Motor neuron (in vitro differentiated cells): ENCODE results near the gene GPR137. TPM values are rescaled to one million over a fixed set of nuclear protein-coding genes. Genes with fewer than 3 reads are reported as not detected.

Experiments
- ATAC-seq, 8 experiments: fragments of 200-7000 bp; cut with Tn5 transposase; replicated peaks in 6 of 8; 2 replicates each; pipeline ENCODE4 v1.8.0; 2021; ENCODE audit warnings: mild to moderate bottlenecking in 8 of 8, moderate library complexity in 8 of 8
- H3K27ac ChIP-seq, 2 donors: fragments of 250-450 bp; sonication (Bioruptor Pico); 2 replicates each; pipeline ENCODE4 v1.9.0; 2021; ENCODE audit warnings: antibody characterized with exemption in 2 of 2, mild to moderate bottlenecking in 2 of 2, moderate library complexity in 1 of 2
- H3K4me1 ChIP-seq, 2 donors: fragments of 250-450 bp; sonication (Bioruptor Pico); replicated peaks in 1 of 2; 2 replicates each; pipeline ENCODE4 v1.6.1; 2021; ENCODE audit warnings: antibody characterized with exemption in 2 of 2, mild to moderate bottlenecking in 2 of 2, moderate library complexity in 1 of 2
- H3K4me3 ChIP-seq, 5 donors: fragments of 250-450 bp; sonication (Bioruptor Pico); 2 replicates each; pipeline ENCODE4 v1.9.0; 2021; ENCODE audit warnings: antibody characterized with exemption in 5 of 5, mild to moderate bottlenecking in 5 of 5, moderate library complexity in 4 of 5
- WGBS, 10 experiments: fragments of 450-650 bp; shearing (Covaris generic); methylation state at CpG; one replicate each; pipeline ENCODE4 v1.0.0; 2022; 5-methylcytosine and 5-hydroxymethylcytosine counted together
- in situ Hi-C, 9 experiments: fragments of 400-800 bp; cut with MboI; loops; one replicate each; pipeline ENCODE4 v1.15.0; 2021; ENCODE audit warnings: low sequenced_read_pairs in 9 of 9, low pct_unique_long_range_greater_than_20kb in 2 of 9; ENCODE audit not compliant: unreplicated experiment in 9 of 9
- total RNA-seq, 8 experiments: library from RNA; unstranded; fragments of 300-600 nt; gene quantifications; 2 replicates each; pipeline versions ENCODE4 v1.2.3 to v1.2.4, GENCODE V29; 2022

GPR137 gene
- total RNA-seq, 8 experiments from 2014 or later, result 18.9 to 37.6 (median 22.5) TPM

- in situ Hi-C loops, result no loop called here
- no peak overlapping the region for H3K27ac ChIP-seq
- H3K4me3 ChIP-seq, result peak overlapping the region; percentile 37 to 61 (median 47)
- WGBS, 10 experiments, result 3 to 18% methylated on average over 4 to 6 of the region's 23 CpGs; no CpG with 5 or more reads in 8 of the 10 experiments
- H3K4me1 ChIP-seq, result peaks cover 14 to 25% of the 10 kb centered on the region in 2 donors
- peak in 3 of 8 experiments; percentile 11 to 38 (median 37) for ATAC-seq
Measured at GRCh38 chr11:64252003-64252872, 33.4 kb upstream of the GPR137 start.

DNA sequence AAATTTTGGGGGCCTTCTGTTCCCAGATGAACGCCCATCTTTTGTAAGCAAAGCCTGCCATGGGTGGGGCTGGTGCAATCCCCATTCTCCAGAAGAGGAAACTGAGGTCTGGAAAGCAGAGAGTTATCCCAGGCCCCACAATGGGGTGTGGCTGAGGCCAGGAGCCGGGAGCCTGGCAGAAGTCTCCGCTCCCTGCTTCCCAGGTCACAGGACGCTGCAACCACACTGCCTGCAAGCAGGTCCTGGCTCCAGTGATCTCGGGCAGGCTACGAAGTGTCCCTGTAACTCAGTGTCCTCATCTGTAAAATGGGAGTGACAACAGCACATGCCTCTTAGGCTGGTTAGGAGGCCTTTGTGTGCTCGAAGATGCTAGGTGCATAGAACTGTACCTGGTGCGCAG is 32.6 kb upstream of the GPR137 start:
- 61 to 90% (median 85%) methylated on average over 2 to 7 of the region's 8 CpGs; no CpG with 5 or more reads in 5 of the 10 experiments for WGBS, 10 experiments
- Histone ChIP-seq H3K4me3 (no peak overlapping the region), H3K27ac (no peak overlapping the region), H3K4me1 (peaks cover 8 to 20% of the 10 kb centered on the region in 2 donors)
- in situ Hi-C loops, result no loop called here
- ATAC-seq, result no peak

GRCh38 chr11:64253481-64253880 is 32.2 kb upstream of the GPR137 start:
- Histone ChIP-seq H3K4me3 (no peak overlapping the region), H3K4me1 (peaks cover 8 to 20% of the 10 kb centered on the region in 2 donors), H3K27ac (no peak overlapping the region)
- 100% methylated on average over 1 of the region's 5 CpGs; no CpG with 5 or more reads in 9 of the 10 experiments for WGBS, 10 experiments
- no peak for ATAC-seq
- in situ Hi-C loops, result no loop called here

DNA sequence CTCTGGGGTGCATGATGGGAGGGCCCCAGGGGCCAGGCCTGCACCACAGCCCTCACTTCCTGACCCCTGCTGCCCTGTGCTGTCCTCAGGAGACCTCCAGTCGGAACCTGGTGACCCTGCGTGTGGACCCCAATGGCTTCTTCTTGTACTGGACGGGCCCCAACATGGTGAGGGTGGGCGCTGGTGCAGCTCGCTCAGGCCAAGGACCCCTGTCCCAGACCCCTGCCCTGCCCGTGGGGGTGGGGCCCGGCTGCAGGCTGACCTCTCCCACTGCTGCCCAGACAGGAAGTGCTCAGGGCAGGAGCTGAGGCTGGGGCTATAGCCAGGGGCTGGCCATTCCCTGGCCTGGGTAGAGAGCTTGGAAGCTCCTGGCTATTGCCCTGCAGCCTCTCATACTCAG is 31.3 kb upstream of the GPR137 start:
- ATAC-seq, result no peak
- WGBS, 10 experiments, result 90 to 100% methylated on average over 1 to 2 of the region's 7 CpGs; no CpG with 5 or more reads in 8 of the 10 experiments
- no peak overlapping the region for H3K4me3 ChIP-seq
- in situ Hi-C loops, result no loop called here
- H3K27ac ChIP-seq, result no peak overlapping the region
- H3K4me1 ChIP-seq, result peaks cover 8 to 17% of the 10 kb centered on the region in 2 donors

- no peak for ATAC-seq
- Histone ChIP-seq H3K27ac (no peak overlapping the region), H3K4me3 (no peak overlapping the region), H3K4me1 (peaks cover 7 to 8% of the 10 kb centered on the region in 2 donors)
- 100% methylated on average over 1 to 4 of the region's 35 CpGs; no CpG with 5 or more reads in 6 of the 10 experiments for WGBS, 10 experiments
- in situ Hi-C loops, result no loop called here
Measured at GRCh38 chr11:64255135-64256128, 30.2 kb upstream of the GPR137 start.

DNA sequence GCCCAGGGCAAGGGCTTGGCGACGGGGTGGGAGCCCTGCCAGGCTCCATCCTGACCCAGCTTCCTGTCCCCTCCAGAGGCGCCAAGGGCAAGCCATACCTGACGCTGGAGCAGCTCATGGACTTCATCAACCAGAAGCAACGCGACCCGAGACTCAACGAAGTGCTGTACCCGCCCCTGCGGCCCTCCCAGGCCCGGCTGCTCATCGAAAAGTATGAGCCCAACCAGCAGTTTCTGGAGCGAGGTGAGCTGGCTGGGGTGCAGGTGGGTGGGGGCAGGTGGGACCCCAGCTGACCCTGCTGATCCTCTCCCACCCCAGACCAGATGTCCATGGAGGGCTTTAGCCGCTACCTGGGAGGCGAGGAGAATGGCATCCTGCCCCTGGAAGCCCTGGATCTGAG is 29.3 kb upstream of the GPR137 start:
- WGBS, 10 experiments, result 80 to 100% (median 96%) methylated on average over 1 to 4 of the region's 15 CpGs; no CpG with 5 or more reads in 7 of the 10 experiments
- in situ Hi-C loops, result no loop called here

DNA sequence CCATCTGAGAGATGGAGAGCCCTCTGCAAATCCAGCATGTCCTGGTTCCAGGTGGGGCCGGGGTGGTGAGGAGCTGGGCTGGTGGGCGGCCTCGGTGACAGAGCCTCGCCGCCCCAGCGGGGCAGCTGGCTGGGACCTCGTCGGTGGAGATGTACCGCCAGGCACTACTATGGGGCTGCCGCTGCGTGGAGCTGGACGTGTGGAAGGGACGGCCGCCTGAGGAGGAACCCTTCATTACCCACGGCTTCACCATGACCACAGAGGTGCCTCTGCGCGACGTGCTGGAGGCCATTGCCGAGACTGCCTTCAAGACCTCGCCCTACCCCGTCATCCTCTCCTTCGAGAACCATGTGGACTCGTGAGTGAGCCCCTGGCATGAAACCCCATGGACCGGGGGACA is 27.3 kb upstream of the GPR137 start:
- 50 to 100% (median 58%) methylated on average over 1 to 4 of the region's 24 CpGs; no CpG with 5 or more reads in 6 of the 10 experiments for WGBS, 10 experiments

More for the DNA sequence above, 29.3 kb upstream of the GPR137 start:
- no peak overlapping the region for H3K27ac ChIP-seq
- ATAC-seq, result no peak
- no peak overlapping the region for H3K4me3 ChIP-seq
- H3K4me1 ChIP-seq, result peaks cover 2 to 4% of the 10 kb centered on the region in 2 donors

GRCh38 chr11:64258946-64259532 is 26.6 kb upstream of the GPR137 start:
- 86% methylated on average over 1 of the region's 32 CpGs; no CpG with 5 or more reads in 9 of the 10 experiments for WGBS, 10 experiments
- in situ Hi-C loops, result no loop called here
- ATAC-seq, result no peak

More for the DNA sequence above, 27.3 kb upstream of the GPR137 start:
- no peak for ATAC-seq
- in situ Hi-C loops, result no loop called here
- Histone ChIP-seq H3K4me3 (no peak overlapping the region), H3K27ac (no peak overlapping the region), H3K4me1 (peaks cover 3 to 4% of the 10 kb centered on the region in 2 donors)

GRCh38 chr11:64259533-64260067 is 26.0 kb upstream of the GPR137 start:
- H3K27ac ChIP-seq, result no peak overlapping the region
- H3K4me1 ChIP-seq, result peaks cover 16% of the 10 kb centered on the region in 2 donors
- no peak overlapping the region for H3K4me3 ChIP-seq
- 83 to 100% (median 90%) methylated on average over 1 to 2 of the region's 4 CpGs; no CpG with 5 or more reads in 2 of the 10 experiments for WGBS, 10 experiments
- ATAC-seq, result no peak
- in situ Hi-C loops, result no loop called here

More at GRCh38 chr11:64258946-64259532, 26.6 kb upstream of the GPR137 start:
- H3K4me1 ChIP-seq, result peaks cover 10 to 11% of the 10 kb centered on the region in 2 donors
- no peak overlapping the region for H3K4me3 ChIP-seq
- no peak overlapping the region for H3K27ac ChIP-seq

DNA sequence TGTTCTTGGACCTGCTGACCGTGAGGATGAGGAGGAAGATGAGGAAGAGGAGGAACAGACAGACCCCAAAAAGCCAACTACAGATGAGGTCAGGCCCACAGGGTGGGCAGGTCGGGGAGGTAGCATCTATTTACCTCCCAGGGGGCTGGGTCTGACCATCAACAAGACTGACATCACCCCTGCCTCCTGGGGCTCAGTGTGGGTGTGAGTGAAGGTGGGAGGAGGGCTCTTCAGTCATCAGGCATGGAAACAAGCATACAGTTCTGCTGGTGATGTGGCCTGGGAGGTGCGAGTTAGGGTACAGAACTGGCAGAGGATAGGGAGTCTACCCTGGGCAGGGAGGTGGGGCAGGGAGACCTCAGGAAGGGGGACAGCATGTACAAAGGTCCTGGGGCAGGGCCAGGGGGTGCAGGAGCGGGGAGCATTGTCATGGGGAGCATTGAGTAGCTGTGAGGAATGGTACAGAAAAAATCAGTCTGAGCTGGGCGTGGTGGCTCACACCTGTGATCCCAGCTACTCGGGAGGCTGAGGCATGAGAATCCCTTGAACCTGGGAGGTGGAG is 25.4 kb upstream of the GPR137 start:
- Histone ChIP-seq H3K4me3 (no peak overlapping the region), H3K4me1 (peaks cover 22% of the 10 kb centered on the region in 2 donors), H3K27ac (no peak overlapping the region)
- WGBS, 10 experiments, result 80 to 100% (median 100%) methylated on average over 1 to 2 of the region's 6 CpGs; no CpG with 5 or more reads in 6 of the 10 experiments
- ATAC-seq, result no peak
- in situ Hi-C loops, result no loop called here

DNA sequence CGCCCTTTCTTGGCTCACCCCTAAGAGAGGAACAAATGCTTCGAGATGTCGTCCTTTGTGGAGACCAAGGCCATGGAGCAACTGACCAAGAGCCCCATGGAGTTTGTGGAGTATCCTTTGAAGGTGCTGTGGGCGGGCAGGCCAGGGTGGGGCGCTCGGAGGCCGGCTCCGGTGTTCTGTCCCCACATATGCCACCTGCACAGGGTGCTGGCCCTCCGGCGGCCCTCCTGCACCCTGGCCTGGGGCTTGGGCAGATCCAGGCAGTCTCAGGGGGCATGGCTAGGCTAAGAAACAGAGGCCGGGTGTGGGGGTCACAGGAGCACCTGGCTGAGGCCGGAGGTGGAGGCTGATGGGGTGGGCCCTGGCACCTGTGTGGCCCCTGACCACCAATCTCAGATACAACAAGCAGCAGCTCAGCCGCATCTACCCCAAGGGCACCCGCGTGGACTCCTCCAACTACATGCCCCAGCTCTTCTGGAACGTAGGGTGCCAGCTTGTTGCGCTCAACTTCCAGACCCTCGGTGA is 24.0 kb upstream of the GPR137 start:
- 81 to 98% (median 87%) methylated on average over 3 to 8 of the region's 18 CpGs; no CpG with 5 or more reads in 7 of the 10 experiments for WGBS, 10 experiments
- no peak overlapping the region for H3K4me3 ChIP-seq
- ATAC-seq, result no peak
- no peak overlapping the region for H3K27ac ChIP-seq
- in situ Hi-C loops, result no loop called here
- H3K4me1 ChIP-seq, result peaks cover 22 to 24% of the 10 kb centered on the region in 2 donors
